GM18502 (cell line): ENCODE data around the gene LAMP1.
"Not testable (repeated sequence)": the region's sequence is repeated elsewhere in the genome, so short reads cannot be mapped to it uniquely, and the experiment has no call there.

Experiments used
- ATAC-seq: cut with Tn5 transposase; IDR thresholded peaks from one replicate; pipeline ENCODE4 v1.9.1; 2021; ENCODE audit warnings: mild to moderate bottlenecking; ENCODE audit not compliant: unreplicated experiment, poor library complexity

Gene LAMP1

GRCh38 chr13:113324398-113324797, 27.4 kb downstream of the LAMP1 start:
- ATAC-seq = no peak

- no peak for ATAC-seq
Measured at GRCh38 chr13:113325779-113326178, 28.7 kb downstream of the LAMP1 start.

GRCh38 chr13:113327391-113327765, 30.3 kb downstream of the LAMP1 start:
- ATAC-seq = no peak

- no peak for ATAC-seq
Measured at GRCh38 chr13:113327766-113328471, 30.9 kb downstream of the LAMP1 start.

- no peak for ATAC-seq
Measured at GRCh38 chr13:113328851-113329250, 31.8 kb downstream of the LAMP1 start.

- no peak for ATAC-seq
Measured at GRCh38 chr13:113329656-113330312, 32.7 kb downstream of the LAMP1 start.

GRCh38 chr13:113332615-113333014, 35.6 kb downstream of the LAMP1 start:
- ATAC-seq = no peak

GRCh38 chr13:113333076-113333475, 36.0 kb downstream of the LAMP1 start:
- ATAC-seq = no peak

- no peak for ATAC-seq
Measured at GRCh38 chr13:113337556-113337955, 40.5 kb downstream of the LAMP1 start.

GRCh38 chr13:113337976-113338375, 40.9 kb downstream of the LAMP1 start:
- no peak for ATAC-seq

GRCh38 chr13:113338451-113338850, 41.4 kb downstream of the LAMP1 start:
- ATAC-seq = no peak

- ATAC-seq = no peak
Measured at GRCh38 chr13:113342820-113343691, 46.0 kb downstream of the LAMP1 start.

GRCh38 chr13:113343692-113343968, 46.6 kb downstream of the LAMP1 start:
- no peak for ATAC-seq

- no peak for ATAC-seq
Measured at GRCh38 chr13:113345486-113345885, 48.4 kb downstream of the LAMP1 start.

- ATAC-seq = not testable (repeated sequence)
Measured at GRCh38 chr13:113347736-113348225, 50.7 kb downstream of the LAMP1 start.

GRCh38 chr13:113348591-113348990, 51.6 kb downstream of the LAMP1 start:
- no peak for ATAC-seq

GRCh38 chr13:113349050-113349449, 52.0 kb downstream of the LAMP1 start:
- no peak for ATAC-seq

- ATAC-seq = no peak
Measured at GRCh38 chr13:113349491-113349890, 52.5 kb downstream of the LAMP1 start.

GRCh38 chr13:113350065-113350937, 53.3 kb downstream of the LAMP1 start:
- ATAC-seq = no peak

- no peak for ATAC-seq
Measured at GRCh38 chr13:113350938-113351335, 53.9 kb downstream of the LAMP1 start.
